Vagina (tissue), 2 donors: ENCODE data around the gene PARD3.

Source experiments
- CTCF ChIP-seq, 3 experiments: fragments of 450-650 bp in 2 of 3; fragments of 200-600 bp in 1 of 3; sonication (generic) in 1 of 3; IDR thresholded peaks; one replicate each; pipeline ENCODE4 v1.5.1; 2017 to 2019; ENCODE audit warnings: antibody characterized with exemption in 3 of 3, mild to moderate bottlenecking in 2 of 3, moderate library complexity in 2 of 3
- POLR2A ChIP-seq, 2 donors: fragments of 450-650 bp; IDR thresholded peaks; one replicate each; pipeline ENCODE4 v1.6.1; 2017; ENCODE audit warnings: antibody characterized with exemption in 2 of 2, mild to moderate bottlenecking in 2 of 2, moderate library complexity in 2 of 2

GRCh38 chr10:34358729-34359434, 456.2 kb downstream of the PARD3 start:
- TF ChIP-seq CTCF (IDR thresholded peaks at IDR 0.05) (no peak), POLR2A (IDR thresholded peaks at IDR 0.05) (no peak)
